GM12873 (cell line): ENCODE measurements around the gene RNF152.

Experiments used
- CTCF ChIP-seq: IDR thresholded peaks from 2 replicates; pipeline ENCODE4 v1.5.1; 2012; ENCODE audit warnings: low read depth, mild to moderate bottlenecking, moderate library complexity, low read length, control low read depth; ENCODE audit not compliant: insufficient read depth; ENCODE audit errors: missing control alignments

Gene RNF152

GRCh38 chr18:61766266-61766884 lies 126.4 kb downstream of the RNF152 start:
- TF ChIP-seq CTCF, result no peak

GRCh38 chr18:61765097-61765496 lies 127.7 kb downstream of the RNF152 start:
- TF ChIP-seq CTCF, result no peak

- no peak for TF ChIP-seq CTCF
These were observed 128.4 kb downstream of the RNF152 start for GRCh38 chr18:61764381-61764780.

- TF ChIP-seq CTCF, result no peak
These were observed 130.9 kb downstream of the RNF152 start for GRCh38 chr18:61761875-61762274.
